ENCODE measurements around the gene NOTUM.
A peak's percentile ranks its signal among the peaks of the same experiment; 100 is the strongest.
"Not testable (repeated sequence)": the region's sequence is repeated elsewhere in the genome, so short reads cannot be mapped to it uniquely, and the experiment has no call there.

The NOTUM gene

GRCh38 chr17:81923302-81924260 is 37.4 kb downstream of the NOTUM start:
- peak; percentile 17 for DNase-seq (ENCODE audit: low read depth in 2 of 2)

- DNase-seq (ENCODE audit: low read depth in 2 of 2): no peak
Measured at GRCh38 chr17:81922566-81923301, 38.3 kb downstream of the NOTUM start.

GRCh38 chr17:81921996-81922565 is 38.9 kb downstream of the NOTUM start:
- DNase-seq (ENCODE audit: low read depth in 2 of 2): no peak

GRCh38 chr17:81921537-81921862 is 39.5 kb downstream of the NOTUM start:
- no peak for DNase-seq (ENCODE audit: low read depth in 2 of 2)

GRCh38 chr17:81920612-81921536 is 40.1 kb downstream of the NOTUM start:
- no peak for DNase-seq (ENCODE audit: low read depth in 2 of 2)

GRCh38 chr17:81918832-81919545 is 42.0 kb downstream of the NOTUM start:
- DNase-seq (ENCODE audit: low read depth in 2 of 2): no peak

- not testable (repeated sequence) for DNase-seq (ENCODE audit: low read depth in 2 of 2)
Measured at GRCh38 chr17:81918333-81918669, 42.7 kb downstream of the NOTUM start.

GRCh38 chr17:81917565-81918332 is 43.2 kb downstream of the NOTUM start, which contains the start of gene SIRT7:
SIRT7 (minus strand) TSS chr17:81918176; CDS start chr17:81918131, 45 bp downstream.
- peak in 1 of 2 experiments; percentile 15 for DNase-seq (ENCODE audit: low read depth in 2 of 2)

- DNase-seq (ENCODE audit: low read depth in 2 of 2): no peak
Measured at GRCh38 chr17:81916234-81917001, 44.6 kb downstream of the NOTUM start.

GRCh38 chr17:81915331-81915730 is 45.7 kb downstream of the NOTUM start:
- no peak for DNase-seq (ENCODE audit: low read depth in 2 of 2)

GRCh38 chr17:81914103-81914850 is 46.7 kb downstream of the NOTUM start:
- DNase-seq (ENCODE audit: low read depth in 2 of 2): no peak

- no peak for DNase-seq (ENCODE audit: low read depth in 2 of 2)
Measured at GRCh38 chr17:81913394-81914102, 47.4 kb downstream of the NOTUM start.

- DNase-seq (ENCODE audit: low read depth in 2 of 2): no peak
Measured at GRCh38 chr17:81912441-81913309, 48.3 kb downstream of the NOTUM start.

- no peak for DNase-seq (ENCODE audit: low read depth in 2 of 2)
Measured at GRCh38 chr17:81911969-81912368, 49.0 kb downstream of the NOTUM start.

- peak; percentile 47 to 55 for DNase-seq (ENCODE audit: low read depth in 2 of 2)
Measured at GRCh38 chr17:81911277-81911961, 49.6 kb downstream of the NOTUM start, which contains the start of gene PCYT2. PCYT2 (minus strand) TSS chr17:81911399; CDS start chr17:81911355, 44 bp downstream.

GRCh38 chr17:81910840-81911276 is 50.1 kb downstream of the NOTUM start:
- no peak for DNase-seq (ENCODE audit: low read depth in 2 of 2)

Measured in fibroblast of skin of left biceps (primary cell).